ENCODE measurements around the gene PTGDS.

Gene PTGDS

GRCh38 chr9:136977223-136977622 is at the start of gene PTGDS:
Gene PTGDS, plus strand, starts transcription at chr9:136977504. Its CDS starts 75 bp downstream, at chr9:136977579.
- DNase-seq = no peak

- DNase-seq = no peak
Observed at GRCh38 chr9:136928591-136928990, 48.7 kb upstream of the PTGDS start.

- DNase-seq = no peak
Observed at GRCh38 chr9:136930014-136930413, 47.3 kb upstream of the PTGDS start.

- no peak for DNase-seq
Observed at GRCh38 chr9:136931611-136932130, 45.6 kb upstream of the PTGDS start.

- DNase-seq = no peak
Observed at GRCh38 chr9:136934277-136934676, 43.0 kb upstream of the PTGDS start.

- no peak for DNase-seq
Observed at GRCh38 chr9:136935651-136936050, 41.7 kb upstream of the PTGDS start.

- DNase-seq = no peak
Observed at GRCh38 chr9:136936645-136937170, 40.6 kb upstream of the PTGDS start.

GRCh38 chr9:136937186-136938001 is 39.9 kb upstream of the PTGDS start:
- no peak for DNase-seq

GRCh38 chr9:136939431-136939995 is 37.8 kb upstream of the PTGDS start:
- no peak for DNase-seq

- DNase-seq = no peak
Observed at GRCh38 chr9:136939996-136940525, 37.2 kb upstream of the PTGDS start.

- no peak for DNase-seq
Observed at GRCh38 chr9:136940526-136941230, 36.6 kb upstream of the PTGDS start.

GRCh38 chr9:136941231-136942111 is 35.8 kb upstream of the PTGDS start:
- DNase-seq = no peak

- DNase-seq = no peak
Observed at GRCh38 chr9:136942112-136942880, 35.0 kb upstream of the PTGDS start.

- DNase-seq = no peak
Observed at GRCh38 chr9:136942881-136943230, 34.4 kb upstream of the PTGDS start.

- DNase-seq = peak; percentile 61
Observed at GRCh38 chr9:136943291-136944211, 33.8 kb upstream of the PTGDS start.

GRCh38 chr9:136944212-136944518 is 33.1 kb upstream of the PTGDS start:
- no peak for DNase-seq

- DNase-seq = peak; percentile 90
Observed at GRCh38 chr9:136944519-136945332, 32.6 kb upstream of the PTGDS start, which contains the start of the genes C8G and FBXW5. Gene C8G, plus strand, starts transcription at chr9:136945243. Its CDS starts 78 bp downstream, at chr9:136945321. Gene FBXW5, minus strand, starts transcription at chr9:136944738. Its CDS starts 655 bp downstream, at chr9:136944083.

GRCh38 chr9:136945333-136946227 is 31.7 kb upstream of the PTGDS start:
- no peak for DNase-seq
